KBM-7 (cell line): ENCODE measurements around the gene BAIAP2.

Experiments
- DNase-seq: peaks from one replicate; pipeline ENCODE4 v3.0.0-alpha.2; 2015
- in situ Hi-C: fragments of 300-500 bp; cut with MboI; formaldehyde crosslinking; loops from 2 replicates; pipeline ENCODE4 v1.14.3; 2020; ENCODE audit warnings: low sequenced_read_pairs, low pct_unique_long_range_greater_than_20kb, mixed read lengths

BAIAP2 gene

GRCh38 chr17:81093619-81094508 is 58.9 kb downstream of the BAIAP2 start:
- DNase-seq, result no peak
- in situ Hi-C loops, result no loop called here

- peak; percentile 95 for DNase-seq
- in situ Hi-C loops, result no loop called here
These were observed 59.8 kb downstream of the BAIAP2 start for GRCh38 chr17:81094509-81095382.

- in situ Hi-C loops, result no loop called here
- DNase-seq, result no peak
These were observed 60.4 kb downstream of the BAIAP2 start for GRCh38 chr17:81095383-81095762.

GRCh38 chr17:81096741-81097133 is 61.8 kb downstream of the BAIAP2 start:
- in situ Hi-C loops, result no loop called here
- DNase-seq, result peak; percentile 29

GRCh38 chr17:81097134-81097942 is 62.4 kb downstream of the BAIAP2 start:
- DNase-seq, result peak; percentile 57
- in situ Hi-C loops, result no loop called here

GRCh38 chr17:81097943-81098308 is 63.0 kb downstream of the BAIAP2 start:
- in situ Hi-C loops, result no loop called here
- DNase-seq, result no peak

- in situ Hi-C loops, result no loop called here
- no peak for DNase-seq
These were observed 64.9 kb downstream of the BAIAP2 start for GRCh38 chr17:81099888-81100287.

GRCh38 chr17:81100668-81101067 is 65.7 kb downstream of the BAIAP2 start:
- in situ Hi-C loops, result no loop called here
- no peak for DNase-seq

- DNase-seq, result peak; percentile 84
- in situ Hi-C loops, result no loop called here
These were observed 66.8 kb downstream of the BAIAP2 start for GRCh38 chr17:81101614-81102306.

- in situ Hi-C loops, result no loop called here
- no peak for DNase-seq
These were observed 67.4 kb downstream of the BAIAP2 start for GRCh38 chr17:81102352-81102751.

GRCh38 chr17:81102869-81103268 is 67.9 kb downstream of the BAIAP2 start:
- in situ Hi-C loops, result no loop called here
- no peak for DNase-seq

GRCh38 chr17:81103379-81103778 is 68.4 kb downstream of the BAIAP2 start:
- in situ Hi-C loops, result no loop called here
- no peak for DNase-seq

GRCh38 chr17:81106716-81107115 is 71.8 kb downstream of the BAIAP2 start:
- in situ Hi-C loops, result no loop called here
- no peak for DNase-seq

- DNase-seq, result no peak
- in situ Hi-C loops, result no loop called here
These were observed 73.3 kb downstream of the BAIAP2 start for GRCh38 chr17:81108220-81108619.

GRCh38 chr17:81109957-81110356 is 75.0 kb downstream of the BAIAP2 start:
- DNase-seq, result no peak
- in situ Hi-C loops, result no loop called here

GRCh38 chr17:81110488-81111040 is 75.6 kb downstream of the BAIAP2 start:
- DNase-seq, result no peak
- in situ Hi-C loops, result no loop called here

GRCh38 chr17:81111066-81111465 is 76.1 kb downstream of the BAIAP2 start:
- no peak for DNase-seq

GRCh38 chr17:81112450-81112849 is 77.5 kb downstream of the BAIAP2 start:
- in situ Hi-C loops, result no loop called here
- DNase-seq, result no peak

More at GRCh38 chr17:81111066-81111465, 76.1 kb downstream of the BAIAP2 start:
- in situ Hi-C loops, result no loop called here
